ENCODE results near the gene ARF4.
"Not testable (repeated sequence)": the region's sequence is repeated elsewhere in the genome, so short reads cannot be mapped to it uniquely, and the experiment has no call there.

Gene ARF4

GRCh38 chr3:57597127-57597923 lies at the start of gene ARF4:
Gene ARF4 (minus strand): TSS chr3:57597344. CDS start chr3:57597140, 204 bp downstream.
- peak; percentile 90 to 93 for ATAC-seq

GRCh38 chr3:57646723-57647122 lies 49.6 kb upstream of the ARF4 start:
- ATAC-seq = no peak

GRCh38 chr3:57644740-57645139 lies 47.6 kb upstream of the ARF4 start:
- no peak for ATAC-seq

- no peak for ATAC-seq
Measured at GRCh38 chr3:57637391-57637790, 40.2 kb upstream of the ARF4 start.

GRCh38 chr3:57634259-57634658 lies 37.1 kb upstream of the ARF4 start:
- not testable (repeated sequence) for ATAC-seq

GRCh38 chr3:57627976-57628375 lies 30.8 kb upstream of the ARF4 start:
- no peak for ATAC-seq

- no peak for ATAC-seq
Measured at GRCh38 chr3:57624801-57625200, 27.7 kb upstream of the ARF4 start.

GRCh38 chr3:57622362-57622761 lies 25.2 kb upstream of the ARF4 start:
- no peak for ATAC-seq

GRCh38 chr3:57617739-57618138 lies 20.6 kb upstream of the ARF4 start:
- ATAC-seq = no peak

GRCh38 chr3:57616233-57616632 lies 19.1 kb upstream of the ARF4 start:
- no peak for ATAC-seq

- ATAC-seq = not testable (repeated sequence)
Measured at GRCh38 chr3:57611870-57612269, 14.7 kb upstream of the ARF4 start.

- ATAC-seq = no peak
Measured at GRCh38 chr3:57605683-57606082, 8.5 kb upstream of the ARF4 start.

GRCh38 chr3:57604971-57605370 lies 7.8 kb upstream of the ARF4 start:
- no peak for ATAC-seq

GRCh38 chr3:57600195-57600594 lies 3.1 kb upstream of the ARF4 start:
- no peak for ATAC-seq

- no peak for ATAC-seq
Measured at GRCh38 chr3:57598765-57599360, 1.7 kb upstream of the ARF4 start.

GRCh38 chr3:57596495-57597126 lies 533 bp downstream of the ARF4 start:
- ATAC-seq = no peak

- ATAC-seq = no peak
Measured at GRCh38 chr3:57594576-57594975, 2.6 kb downstream of the ARF4 start.

GRCh38 chr3:57594144-57594543 lies 3.0 kb downstream of the ARF4 start:
- no peak for ATAC-seq

- ATAC-seq = no peak
Measured at GRCh38 chr3:57592306-57592705, 4.8 kb downstream of the ARF4 start.

- ATAC-seq = no peak
Measured at GRCh38 chr3:57587905-57588304, 9.2 kb downstream of the ARF4 start.

- peak in 1 of 2 donors; percentile 45 for ATAC-seq
Measured at GRCh38 chr3:57586778-57587177, 10.4 kb downstream of the ARF4 start.

GRCh38 chr3:57583544-57583943 lies 13.6 kb downstream of the ARF4 start:
- no peak for ATAC-seq

GRCh38 chr3:57582474-57583168 lies 14.5 kb downstream of the ARF4 start:
- ATAC-seq = no peak

All from activated CD4-positive, CD25-positive, alpha-beta regulatory T cell treated with anti-CD3 and anti-CD28 coated beads, Interleukin-2, amount 50 U/mL, for 24 hours (primary cell).